ENCODE data around the gene SMIM3.
"Not testable (repeated sequence)": the region's sequence is repeated elsewhere in the genome, so short reads cannot be mapped to it uniquely, and the experiment has no call there.

SMIM3 gene

GRCh38 chr5:150801117-150801927 is 22.8 kb downstream of the SMIM3 start:
- DNase-seq = no peak

- DNase-seq = no peak
These were observed 25.8 kb downstream of the SMIM3 start for GRCh38 chr5:150804388-150804787.

GRCh38 chr5:150809363-150809762 is 30.8 kb downstream of the SMIM3 start:
- no peak for DNase-seq

- DNase-seq = no peak
These were observed 36.5 kb downstream of the SMIM3 start for GRCh38 chr5:150815010-150815409.

GRCh38 chr5:150816946-150817345 is 38.4 kb downstream of the SMIM3 start:
- no peak for DNase-seq

- no peak for DNase-seq
These were observed 51.2 kb downstream of the SMIM3 start for GRCh38 chr5:150829744-150830143.

- DNase-seq = not testable (repeated sequence)
These were observed 53.3 kb downstream of the SMIM3 start for GRCh38 chr5:150831821-150832220.

- no peak for DNase-seq
These were observed 57.5 kb downstream of the SMIM3 start for GRCh38 chr5:150836064-150836463.

GRCh38 chr5:150836703-150837102 is 58.1 kb downstream of the SMIM3 start:
- no peak for DNase-seq

- DNase-seq = not testable (repeated sequence)
These were observed 66.8 kb downstream of the SMIM3 start for GRCh38 chr5:150845185-150845859.

GRCh38 chr5:150846308-150846653 is 67.7 kb downstream of the SMIM3 start, which contains the start of gene IRGM:
Gene IRGM (plus strand): TSS chr5:150846521. CDS start chr5:150848124, 1,603 bp downstream.
- not testable (repeated sequence) for DNase-seq

Data from NK-92 treated with Interleukin-12 subunit alpha and Interleukin-12 subunit beta, amount 100 ng/mL, for 24 hours (cell line).